SK-N-SH (cell line): ENCODE results near the gene WNT9B. TPM values are rescaled to one million over a fixed set of nuclear protein-coding genes. Genes with fewer than 3 reads are reported as not detected.

Source experiments
- CTCF ChIA-PET: fragments of 300-600, 350-600 bp; formaldehyde crosslinking; extraction: SDS; loops from one replicate; lab custom pipeline; 2021; lab: Yijun Ruan, JAX
- POLR2A ChIA-PET: fragments of 350-600 bp; sonication (Branson Sonifier 250); formaldehyde crosslinking; extraction: SDS; loops from one replicate; lab custom pipeline; 2020; ENCODE audit warnings: antibody characterized with exemption, inconsistent platforms; lab: Yijun Ruan, JAX
- DNase-seq: peaks from one replicate; pipeline ENCODE4 v3.0.0; 2012
- H2AFZ ChIP-seq: fragments of 200-600 bp; sonication (generic); 2 replicates; pipeline ENCODE4 v1.8.1; 2016; ENCODE audit warnings: antibody characterized with exemption, mild to moderate bottlenecking, low read depth
- H3F3A ChIP-seq: fragments of 200-600 bp; sonication (generic); replicated peaks from 2 replicates; pipeline ENCODE3; 2016; ENCODE audit warnings: antibody characterized with exemption, mild to moderate bottlenecking; ENCODE audit not compliant: insufficient read depth
- H3K27ac ChIP-seq, 2 experiments: fragments of 200-500 bp in 1 of 2; fragments of 200-600 bp in 1 of 2; sonication (Bioruptor generic) in 1 of 2; sonication (generic), shearing (Covaris generic) in 1 of 2; 2 replicates each; pipeline versions ENCODE4 v1.5.1 to v1.6.1; 2014 to 2016; ENCODE audit warnings: low read depth in 2 of 2, inconsistent platforms in 1 of 2, low read length in 1 of 2, mild to moderate bottlenecking in 1 of 2, mixed read lengths in 1 of 2
- H3K27me3 ChIP-seq: fragments of 200-600 bp; sonication (generic), shearing (Covaris generic); 2 replicates; pipeline ENCODE4 v1.6.1; 2016; ENCODE audit warnings: mixed run types; ENCODE audit not compliant: insufficient read depth
- H3K36me3 ChIP-seq, 2 experiments: fragments of 200-500 bp in 1 of 2; fragments of 200-600 bp in 1 of 2; sonication (Bioruptor generic) in 1 of 2; sonication (generic) in 1 of 2; replicated peaks in 1 of 2; 2 replicates each; pipeline versions ENCODE3 to v1.5.1; 2014 to 2016; ENCODE audit warnings: low read length in 1 of 2, mild to moderate bottlenecking in 1 of 2; ENCODE audit not compliant: insufficient read depth in 2 of 2, control insufficient read depth in 1 of 2
- H3K4me1 ChIP-seq, 2 experiments: fragments of 200-500 bp in 1 of 2; fragments of 200-600 bp in 1 of 2; sonication (Bioruptor generic) in 1 of 2; sonication (generic), shearing (Covaris generic) in 1 of 2; 2 replicates each; pipeline versions ENCODE4 v1.5.1 to v1.6.1; 2014 to 2016; ENCODE audit warnings: low read depth in 1 of 2, low read length in 1 of 2, mixed run types in 1 of 2; ENCODE audit not compliant: insufficient read depth in 2 of 2, control insufficient read depth in 1 of 2
- H3K4me2 ChIP-seq: fragments of 200-600 bp; sonication (generic), shearing (Covaris generic); 2 replicates; pipeline ENCODE4 v1.6.1; 2017; ENCODE audit warnings: mixed run types
- H3K4me3 ChIP-seq, 2 experiments: fragments of 200-500 bp in 1 of 2; fragments of 200-600 bp in 1 of 2; sonication (Bioruptor generic) in 1 of 2; sonication (generic), shearing (Covaris generic) in 1 of 2; 2 replicates each; pipeline versions ENCODE4 v1.5.1 to v1.8.1; 2014 to 2016; ENCODE audit warnings: low read depth in 2 of 2, inconsistent platforms in 1 of 2, low read length in 1 of 2, mild to moderate bottlenecking in 1 of 2, mixed read lengths in 1 of 2, moderate library complexity in 1 of 2
- H3K79me2 ChIP-seq: fragments of 200-600 bp; sonication (generic); 2 replicates; pipeline ENCODE4 v1.8.1; 2017; ENCODE audit warnings: mild to moderate bottlenecking; ENCODE audit not compliant: insufficient read depth
- H3K9ac ChIP-seq: fragments of 200-600 bp; sonication (generic); 2 replicates; pipeline ENCODE4 v1.6.1; 2017; ENCODE audit warnings: mixed run types
- H3K9me2 ChIP-seq: fragments of 200-600 bp; sonication (generic); 2 replicates; pipeline ENCODE4 v1.6.1; 2017; ENCODE audit warnings: mixed run types
- H3K9me3 ChIP-seq: fragments of 200-600 bp; sonication (generic); 2 replicates; pipeline ENCODE4 v1.6.1; 2017; ENCODE audit warnings: mixed run types, mild to moderate bottlenecking, moderate library complexity
- H4K20me1 ChIP-seq: fragments of 200-600 bp; sonication (generic); 2 replicates; pipeline ENCODE4 v1.6.1; 2017; ENCODE audit warnings: mild to moderate bottlenecking, mixed run types; ENCODE audit not compliant: insufficient read depth
- CTCF ChIP-seq: fragments of 200-600 bp; sonication (generic); IDR thresholded peaks from 2 replicates; pipeline ENCODE4 v1.6.1; 2017; ENCODE audit warnings: antibody characterized with exemption, mild to moderate bottlenecking, moderate library complexity
- ELF1 ChIP-seq: IDR thresholded peaks from 2 replicates; pipeline ENCODE4 v1.4.0; 2012
- EP300 ChIP-seq, 2 experiments: IDR thresholded peaks; 2 replicates each; pipeline versions ENCODE4 v1.4.0 to v1.6.1; 2012; ENCODE audit warnings: borderline replicate concordance in 1 of 2, low read depth in 1 of 2, low read length in 1 of 2
- EZH2phosphoT487 ChIP-seq: fragments of 200-600 bp; sonication (generic); IDR thresholded peaks from 2 replicates; pipeline ENCODE4 v1.6.1; 2017; ENCODE audit warnings: low read depth, mixed run types, mild to moderate bottlenecking, antibody characterized with exemption, moderate library complexity, borderline replicate concordance
- FOXJ3 ChIP-seq: sonication (generic); formaldehyde crosslinking; IDR thresholded peaks from 2 replicates; pipeline ENCODE4 v1.5.1; 2020; ENCODE audit warnings: mild to moderate bottlenecking, missing genetic modification reagents
- FOXM1 ChIP-seq: IDR thresholded peaks from 2 replicates; pipeline ENCODE4 v1.4.0; 2012; ENCODE audit warnings: low read depth, mild to moderate bottlenecking
- GABPA ChIP-seq: IDR thresholded peaks from 2 replicates; pipeline ENCODE4 v1.4.0; 2012; ENCODE audit warnings: low read depth, mild to moderate bottlenecking
- GATA2 ChIP-seq: sonication (generic); formaldehyde crosslinking; IDR thresholded peaks from 2 replicates; pipeline ENCODE4 v1.5.0; 2020; ENCODE audit warnings: mild to moderate bottlenecking, missing genetic modification reagents
- MAX ChIP-seq: IDR thresholded peaks from 2 replicates; pipeline ENCODE4 v1.4.0; 2012; ENCODE audit warnings: low read depth
- MEF2A ChIP-seq: IDR thresholded peaks from 2 replicates; pipeline ENCODE4 v1.4.0; 2012; ENCODE audit warnings: low read depth, borderline replicate concordance
- MXI1 ChIP-seq: IDR thresholded peaks from 2 replicates; pipeline ENCODE4 v1.6.1; 2012; ENCODE audit warnings: mild to moderate bottlenecking, low read depth, low read length, improper control_type of control experiment
- NFIC ChIP-seq: IDR thresholded peaks from 2 replicates; pipeline ENCODE4 v1.4.0; 2012; ENCODE audit warnings: borderline replicate concordance
- RFX5 ChIP-seq: IDR thresholded peaks from 2 replicates; pipeline ENCODE4 v1.6.1; 2012; ENCODE audit warnings: mild to moderate bottlenecking, improper control_type of control experiment, low read length
- SIN3A ChIP-seq: IDR thresholded peaks from 2 replicates; pipeline ENCODE4 v1.6.1; 2012; ENCODE audit warnings: low read depth, mild to moderate bottlenecking, low read length, moderate library complexity, borderline replicate concordance
- SMC3 ChIP-seq: IDR thresholded peaks from 2 replicates; pipeline ENCODE4 v1.6.1; 2012; ENCODE audit warnings: low read depth, low read length, improper control_type of control experiment
- YY1 ChIP-seq: IDR thresholded peaks from 2 replicates; pipeline ENCODE4 v1.4.0; 2012; ENCODE audit warnings: low read depth, mild to moderate bottlenecking
- WGBS: methylation state at CpG from one replicate; pipeline ENCODE4 v1.1.6; 2017; ENCODE audit warnings: low lambda C conversion rate; 5-methylcytosine and 5-hydroxymethylcytosine counted together
- polyA plus RNA-seq, 3 experiments: library from polyadenylated mRNA; depleted of rRNA; stranded (reverse); fragments of >200 nt; gene quantifications; 2 replicates each; pipeline ENCODE4 v1.2.3, GENCODE V29; 2012
- TF ChIP-seq, protein P1 (sequence below): IDR thresholded peaks from 2 replicates; pipeline ENCODE4 v1.4.0; 2012; ENCODE audit warnings: low read depth, borderline replicate concordance
- TF ChIP-seq, protein P2 (sequence below): IDR thresholded peaks from 2 replicates; pipeline ENCODE4 v1.4.0; 2012; ENCODE audit warnings: low read depth, borderline replicate concordance

Gene WNT9B
- polyA plus RNA-seq, 1 of the 3 experiments (the other 2 are of a cell fraction) = not detected

DNA sequence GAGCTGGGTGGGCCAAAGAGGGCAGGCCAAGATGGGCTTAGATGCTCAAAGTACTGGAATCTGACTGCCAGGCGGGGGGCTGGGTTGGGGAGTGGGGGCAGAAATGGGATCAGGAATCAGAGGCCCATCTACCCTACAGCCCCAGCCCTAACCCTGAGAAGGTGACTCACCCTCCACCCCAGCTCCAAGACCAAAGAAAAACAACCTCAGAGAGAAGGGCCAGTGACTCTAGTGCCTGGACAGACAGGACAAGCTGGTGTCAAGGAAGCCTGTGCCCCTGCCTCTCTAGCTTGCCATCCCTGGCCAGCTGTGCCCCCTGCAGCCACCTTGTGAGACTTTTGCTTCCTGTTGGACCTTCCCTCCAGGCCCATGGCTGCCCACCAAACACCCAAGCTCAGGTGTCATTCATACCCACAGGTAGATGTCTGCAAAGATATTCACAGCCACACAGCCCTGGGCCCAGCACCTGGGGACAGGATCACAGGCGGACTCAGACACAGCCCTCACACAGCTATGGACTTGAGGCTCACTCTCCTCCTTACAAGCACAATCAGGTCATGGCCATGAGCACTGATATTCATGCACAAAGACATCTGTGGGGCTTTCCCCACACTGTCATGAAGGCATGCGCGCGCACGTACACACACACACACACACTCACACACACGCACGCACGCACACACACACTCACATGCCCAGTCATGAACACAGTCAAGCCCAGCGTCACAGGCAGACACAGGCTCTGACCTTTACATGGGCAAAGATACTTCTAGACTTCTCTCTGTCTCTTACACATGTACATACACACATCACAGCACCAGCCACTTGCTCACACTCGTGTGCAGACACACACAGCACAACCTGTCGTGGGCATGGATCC, 35.7 kb upstream of the WNT9B start:
- H2AFZ ChIP-seq = no peak overlapping the region

More for the DNA sequence above, 35.7 kb upstream of the WNT9B start:
- DNase-seq = no peak
- no peak overlapping the region for H3K9ac ChIP-seq
- no peak overlapping the region for H3K4me2 ChIP-seq
- H3K9me2 ChIP-seq = no peaks in the 10 kb centered on the region
- H3K4me1 ChIP-seq = peaks cover 0 to 23% of the 10 kb centered on the region in 2 experiments; a peak in 1 of 4 replicates
- TF ChIP-seq FOXM1 (no peak), SMC3 (no peak), SIN3A (no peak), MXI1 (no peak), GABPA (no peak), RFX5 (no peak), NFIC (no peak), ELF1 (no peak), CTCF (no peak), EZH2phosphoT487 (no peak), FOXJ3 (CRISPR knock-in tag) (no peak), MAX (no peak), MEF2A (no peak), EP300 (IDR thresholded peaks at IDR 0.05; ENCODE audit: borderline replicate concordance in 1 of 2, low read depth in 1 of 2, low read length in 1 of 2) (no peak), GATA2 (CRISPR knock-in tag) (no peak), YY1 (no peak)
- TF ChIP-seq, protein P1, sequence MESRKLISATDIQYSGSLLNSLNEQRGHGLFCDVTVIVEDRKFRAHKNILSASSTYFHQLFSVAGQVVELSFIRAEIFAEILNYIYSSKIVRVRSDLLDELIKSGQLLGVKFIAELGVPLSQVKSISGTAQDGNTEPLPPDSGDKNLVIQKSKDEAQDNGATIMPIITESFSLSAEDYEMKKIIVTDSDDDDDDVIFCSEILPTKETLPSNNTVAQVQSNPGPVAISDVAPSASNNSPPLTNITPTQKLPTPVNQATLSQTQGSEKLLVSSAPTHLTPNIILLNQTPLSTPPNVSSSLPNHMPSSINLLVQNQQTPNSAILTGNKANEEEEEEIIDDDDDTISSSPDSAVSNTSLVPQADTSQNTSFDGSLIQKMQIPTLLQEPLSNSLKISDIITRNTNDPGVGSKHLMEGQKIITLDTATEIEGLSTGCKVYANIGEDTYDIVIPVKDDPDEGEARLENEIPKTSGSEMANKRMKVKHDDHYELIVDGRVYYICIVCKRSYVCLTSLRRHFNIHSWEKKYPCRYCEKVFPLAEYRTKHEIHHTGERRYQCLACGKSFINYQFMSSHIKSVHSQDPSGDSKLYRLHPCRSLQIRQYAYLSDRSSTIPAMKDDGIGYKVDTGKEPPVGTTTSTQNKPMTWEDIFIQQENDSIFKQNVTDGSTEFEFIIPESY = no peak
- TF ChIP-seq, protein P2, sequence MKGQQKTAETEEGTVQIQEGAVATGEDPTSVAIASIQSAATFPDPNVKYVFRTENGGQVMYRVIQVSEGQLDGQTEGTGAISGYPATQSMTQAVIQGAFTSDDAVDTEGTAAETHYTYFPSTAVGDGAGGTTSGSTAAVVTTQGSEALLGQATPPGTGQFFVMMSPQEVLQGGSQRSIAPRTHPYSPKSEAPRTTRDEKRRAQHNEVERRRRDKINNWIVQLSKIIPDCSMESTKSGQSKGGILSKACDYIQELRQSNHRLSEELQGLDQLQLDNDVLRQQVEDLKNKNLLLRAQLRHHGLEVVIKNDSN = no peak
- H3K36me3 ChIP-seq = no peaks in the 10 kb centered on the region
- ChIA-PET CTCF (interaction anchor here (1.0 to 4.7 kb wide), 4 partner anchors 18 to 1387 kb away, joined by 3 to 39 read pairs (median 8); no protein-coding TSS in a partner anchor), POLR2A (no interaction called here)
- H3K9me3 ChIP-seq = no peaks in the 10 kb centered on the region
- no peak overlapping the region for H3K4me3 ChIP-seq
- no peak overlapping the region for H3K27ac ChIP-seq
- whole genome bisulfite sequencing = 69% methylated on average over 12 of the region's 12 CpGs
- H4K20me1 ChIP-seq = no peaks in the 10 kb centered on the region
- peaks cover 9% of the 10 kb centered on the region for H3K27me3 ChIP-seq
- H3K79me2 ChIP-seq = no peaks in the 10 kb centered on the region
- no peaks in the 10 kb centered on the region for H3F3A ChIP-seq
